ENCODE data around the gene RPLP2.

Gene RPLP2

DNA sequence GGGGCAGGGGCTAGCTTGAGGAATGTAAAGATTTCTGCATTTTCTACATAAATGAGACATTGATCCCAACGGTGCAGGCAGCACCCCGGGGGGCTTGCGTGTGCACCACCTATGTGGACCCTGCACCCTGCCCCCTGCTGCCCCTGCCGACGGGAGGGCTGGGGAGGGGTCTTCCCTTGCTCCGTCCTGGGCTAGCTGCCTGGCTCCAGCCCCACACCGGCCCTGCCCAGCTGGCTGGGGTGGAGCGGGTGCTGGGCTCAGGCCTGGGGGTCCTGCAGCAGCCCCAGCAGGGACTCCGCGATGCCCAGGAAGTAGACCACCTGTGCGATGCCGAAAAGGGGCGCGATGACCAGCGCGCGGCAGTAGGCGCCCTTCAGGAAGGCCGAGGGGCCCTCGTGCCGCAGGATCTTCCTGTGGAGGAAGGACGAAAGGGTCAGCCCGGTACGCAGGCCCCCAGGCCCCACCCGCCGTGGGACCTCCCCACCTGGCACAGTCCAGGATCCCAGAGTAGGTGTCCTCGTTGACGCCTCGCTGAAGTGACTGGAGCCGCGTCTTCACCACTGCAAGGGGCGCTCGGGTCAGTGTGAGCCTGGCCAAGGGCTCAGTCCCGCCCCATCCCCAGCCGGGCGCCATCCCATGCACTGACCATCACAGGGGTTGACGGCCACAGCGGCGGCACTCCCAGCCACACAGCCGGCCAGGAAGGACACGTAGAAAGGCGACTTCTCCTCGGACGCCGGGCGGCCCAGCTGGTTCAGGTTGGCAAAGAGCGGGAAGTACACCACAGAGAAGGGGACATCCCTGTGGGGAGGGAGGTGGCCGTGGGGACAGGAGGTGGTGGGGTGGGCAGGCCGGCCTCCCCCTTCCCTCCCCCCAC lies 17.9 kb upstream of the RPLP2 start:
- DNase-seq (ENCODE audit: low spot score): no peak

GRCh38 chr11:792535-792821 lies 17.3 kb upstream of the RPLP2 start:
- no peak for DNase-seq (ENCODE audit: low spot score)

- DNase-seq (ENCODE audit: low spot score): no peak
These were observed 16.9 kb upstream of the RPLP2 start for GRCh38 chr11:792873-793272.

DNA sequence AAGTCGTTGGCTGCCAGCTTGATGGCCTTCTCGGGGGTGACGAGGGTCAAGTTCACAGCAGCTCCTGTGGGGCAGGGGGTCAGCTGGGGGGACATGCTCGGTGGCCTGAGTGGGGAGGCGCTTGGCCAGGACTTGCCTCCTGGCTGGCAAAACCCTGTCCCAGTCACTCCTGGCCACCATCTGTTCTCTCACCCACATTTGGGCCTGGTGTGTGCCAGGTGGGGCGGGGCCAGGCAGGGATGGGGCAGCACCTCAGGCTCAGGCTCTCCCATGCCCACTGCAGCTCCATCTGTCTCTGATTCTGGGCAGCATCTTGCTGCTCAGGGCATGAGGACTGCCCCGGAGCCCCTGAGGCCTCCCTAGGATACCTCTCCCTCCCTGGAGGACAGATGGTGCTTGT lies 16.2 kb upstream of the RPLP2 start:
- no peak for DNase-seq (ENCODE audit: low spot score)

DNA sequence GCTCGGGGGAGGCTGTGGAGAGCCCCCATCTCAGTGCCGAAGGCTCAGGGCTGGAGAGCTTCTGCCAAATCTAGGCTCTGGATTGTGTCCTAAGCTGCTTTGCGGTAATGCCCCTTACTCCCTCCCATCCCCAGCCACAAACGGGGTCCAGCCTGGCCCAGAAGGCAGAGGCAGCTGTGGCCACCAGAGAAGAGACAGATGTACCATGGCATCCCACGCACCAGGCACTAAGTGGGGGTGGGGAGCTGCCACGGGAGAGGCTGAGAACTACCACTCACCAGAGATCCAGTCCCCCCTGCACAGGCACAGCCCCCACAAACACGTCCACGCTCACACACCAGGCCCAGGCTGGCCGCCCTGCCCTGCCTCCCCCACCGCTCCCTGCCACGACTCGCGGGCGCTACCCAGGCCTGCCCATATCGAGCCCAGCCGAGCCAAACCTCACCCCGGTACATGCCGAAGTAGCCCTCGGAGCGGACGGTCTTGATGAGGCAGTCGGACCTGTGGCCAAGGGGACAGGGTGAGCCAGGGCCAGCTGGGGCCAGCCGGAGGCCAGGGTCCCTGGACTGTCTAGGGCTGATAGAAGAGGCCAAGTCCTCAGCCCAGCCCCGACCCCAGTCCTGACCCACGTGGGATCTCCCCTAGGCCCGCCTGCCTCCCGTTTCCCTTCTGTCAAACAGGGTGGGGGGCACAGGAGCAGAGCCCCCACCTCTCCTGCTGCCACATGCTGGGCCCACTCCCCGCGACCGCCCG lies 15.6 kb upstream of the RPLP2 start:
- no peak for DNase-seq (ENCODE audit: low spot score)

GRCh38 chr11:794766-795633 lies 14.8 kb upstream of the RPLP2 start:
- no peak for DNase-seq (ENCODE audit: low spot score)

- no peak for DNase-seq (ENCODE audit: low spot score)
These were observed 13.9 kb upstream of the RPLP2 start for GRCh38 chr11:795634-796564.

DNA sequence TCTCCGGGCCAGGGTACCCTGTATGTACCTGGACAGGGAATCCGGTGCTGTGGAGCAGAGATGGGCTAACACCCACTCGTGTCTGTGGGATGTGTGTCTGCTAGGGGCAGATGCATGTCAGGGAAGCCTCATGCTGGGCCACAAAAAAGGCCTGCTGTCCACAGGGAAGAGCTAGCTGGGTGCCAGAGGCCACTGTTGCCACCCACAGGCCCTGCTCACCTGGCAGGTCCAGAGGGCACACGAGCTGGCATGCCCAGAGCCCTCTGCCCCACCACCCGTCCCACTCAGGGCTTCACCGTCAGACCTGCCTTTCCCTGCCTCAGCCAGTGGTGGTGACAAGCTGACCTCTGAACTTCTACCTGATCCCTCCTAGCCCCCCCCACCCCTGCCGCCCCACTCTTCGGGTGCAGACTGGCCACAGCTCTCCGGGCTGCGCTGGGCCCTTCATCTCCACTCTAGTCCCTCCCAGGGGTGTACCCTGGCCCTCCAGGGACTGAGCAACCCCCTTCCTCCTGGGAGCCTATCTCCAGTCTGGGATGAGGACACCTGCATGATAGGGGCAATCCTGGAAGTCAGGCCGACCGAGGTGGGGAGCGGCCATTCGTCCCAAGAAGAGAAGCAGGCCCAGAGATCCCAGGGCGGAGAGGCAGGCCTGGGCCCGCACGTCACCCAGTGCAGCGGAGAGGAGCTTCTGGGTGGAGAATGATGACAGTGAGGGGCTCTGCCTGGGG lies 13.0 kb upstream of the RPLP2 start:
- no peak for DNase-seq (ENCODE audit: low spot score)

DNA sequence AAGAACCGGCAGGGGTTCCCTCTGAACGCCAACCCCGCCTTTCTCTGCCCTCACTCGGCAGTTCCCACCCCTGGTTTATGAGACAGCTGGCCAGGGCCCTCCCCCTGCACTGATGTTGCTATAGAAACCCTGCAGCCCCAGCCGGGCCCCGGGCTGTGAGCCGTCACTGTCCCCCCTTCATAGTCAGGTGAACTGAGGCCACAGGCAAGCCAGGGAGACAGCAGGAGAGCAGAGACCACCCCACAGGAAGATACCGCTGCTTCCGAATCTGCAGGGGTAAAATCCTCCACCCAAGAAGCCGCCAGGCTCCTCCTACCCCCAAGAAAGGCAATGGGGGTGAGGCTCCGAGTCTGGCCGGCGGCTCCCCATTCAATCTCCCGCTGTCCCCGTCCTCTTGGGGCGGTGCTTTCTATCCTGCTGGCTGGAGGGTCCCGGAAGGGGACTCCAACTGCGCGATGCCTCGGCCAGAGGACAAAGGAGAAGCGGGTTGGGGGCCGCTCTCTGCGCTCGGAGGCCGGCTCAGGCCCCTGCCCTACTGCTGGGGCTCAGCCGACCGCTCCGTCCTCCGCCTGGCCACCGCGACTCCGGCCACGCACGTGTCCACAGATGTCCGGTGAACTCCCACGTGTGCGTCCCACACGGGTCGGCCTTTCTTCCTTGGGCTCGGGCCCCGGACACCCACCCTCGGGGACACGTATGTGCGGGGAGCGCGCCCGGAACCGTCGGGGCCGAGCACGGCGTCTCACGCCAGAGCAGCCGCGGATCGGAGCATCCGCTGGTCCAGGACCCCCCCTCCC lies 12.3 kb upstream of the RPLP2 start:
- DNase-seq (ENCODE audit: low spot score): peak; percentile 80

GRCh38 chr11:798093-798713 lies 11.6 kb upstream of the RPLP2 start, which contains the start of gene SLC25A22:
TSS of gene SLC25A22 (minus strand) at chr11:798281. CDS start at chr11:795006, 3,275 bp downstream.
- peak; percentile 91 for DNase-seq (ENCODE audit: low spot score)

- no peak for DNase-seq (ENCODE audit: low spot score)
These were observed 10.0 kb upstream of the RPLP2 start for GRCh38 chr11:799641-800316.

- no peak for DNase-seq (ENCODE audit: low spot score)
These were observed 9.3 kb upstream of the RPLP2 start for GRCh38 chr11:800473-800872.

DNA sequence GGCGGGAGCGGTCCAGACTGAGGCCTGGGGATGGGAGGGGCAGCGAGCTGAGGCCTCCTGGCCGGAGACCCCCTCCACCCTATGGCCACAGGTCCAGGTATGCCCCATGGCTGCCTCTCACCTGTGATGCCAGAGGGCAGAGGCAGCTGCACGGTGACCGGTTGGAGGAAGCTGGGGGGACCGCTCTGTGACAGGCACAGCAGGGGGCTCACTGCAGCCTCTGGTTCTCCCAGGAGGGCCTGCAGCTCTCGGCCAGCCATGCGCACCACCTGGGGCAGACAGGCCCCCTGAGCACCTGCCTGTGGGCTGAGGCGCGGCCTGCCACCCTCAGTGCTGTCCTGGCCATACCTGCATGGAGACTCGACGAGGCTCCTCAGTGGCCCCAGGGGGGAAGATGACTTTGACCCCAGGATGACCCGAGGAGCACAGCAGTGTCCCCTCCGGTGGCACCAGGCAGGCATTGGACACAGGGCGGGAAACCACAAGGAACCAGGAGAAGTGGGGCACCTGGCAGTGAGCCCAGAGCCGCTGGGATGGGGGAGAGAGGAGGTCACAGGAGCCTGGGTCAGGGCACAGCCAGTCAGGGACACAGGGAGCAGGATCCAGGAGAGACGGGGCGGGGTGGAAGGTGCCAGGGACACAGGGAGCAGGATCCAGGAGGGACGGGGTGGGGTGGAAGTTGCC lies 8.5 kb upstream of the RPLP2 start:
- no peak for DNase-seq (ENCODE audit: low spot score)

GRCh38 chr11:802018-802617 lies 7.6 kb upstream of the RPLP2 start:
- no peak for DNase-seq (ENCODE audit: low spot score)

DNA sequence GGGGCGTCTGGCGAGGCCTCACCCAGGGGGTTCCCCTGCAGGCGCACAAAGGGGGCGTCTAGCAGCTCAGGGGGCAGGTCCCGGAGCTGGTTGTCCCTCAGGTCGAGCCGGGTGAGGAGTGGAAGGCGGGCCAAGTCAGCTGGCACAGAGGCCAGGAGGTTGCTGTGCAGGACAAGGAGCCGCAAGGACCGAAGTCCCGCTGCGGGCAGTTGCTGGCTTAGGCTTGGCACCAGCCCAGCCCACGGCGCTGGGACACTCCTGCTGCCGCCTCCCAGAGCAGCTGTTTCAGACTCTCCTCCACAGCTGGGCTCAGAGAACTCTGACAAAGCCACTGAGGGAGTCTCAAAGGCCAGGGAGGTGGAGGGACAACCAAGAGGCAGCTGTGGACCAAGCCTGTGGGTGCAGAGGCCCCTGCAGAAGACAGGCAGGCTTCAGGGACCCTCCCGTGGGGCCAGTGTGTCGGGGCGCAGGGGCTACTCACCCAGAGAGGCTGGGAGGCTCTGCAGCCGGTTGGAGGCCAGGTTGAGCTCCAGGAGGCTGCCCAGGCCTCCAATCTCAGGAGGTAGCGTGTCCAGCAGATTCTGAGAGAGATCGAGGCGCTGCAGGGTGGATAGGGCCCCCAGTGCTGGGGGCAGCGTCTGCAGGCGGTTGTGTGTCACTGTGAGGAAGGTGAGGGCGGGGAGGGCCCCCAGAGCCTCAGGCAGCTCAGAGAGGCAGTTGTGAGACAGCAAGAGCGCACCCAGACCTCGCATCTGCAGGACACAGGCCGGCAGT lies 6.9 kb upstream of the RPLP2 start:
- no peak for DNase-seq (ENCODE audit: low spot score)

GRCh38 chr11:803467-803742 lies 6.4 kb upstream of the RPLP2 start:
- no peak for DNase-seq (ENCODE audit: low spot score)

Data from ecto neural progenitor cell (in vitro differentiated cells).